ENCODE measurements around the gene VCL. TPM values are rescaled to one million over a fixed set of nuclear protein-coding genes. Genes with fewer than 3 reads are reported as not detected.

Gene VCL
- total and polyA plus RNA-seq, 2 of the 8 experiments (the other 6 are each of a cell fraction or from before 2014, with no cell fraction given): 119 to 377 TPM

DNA sequence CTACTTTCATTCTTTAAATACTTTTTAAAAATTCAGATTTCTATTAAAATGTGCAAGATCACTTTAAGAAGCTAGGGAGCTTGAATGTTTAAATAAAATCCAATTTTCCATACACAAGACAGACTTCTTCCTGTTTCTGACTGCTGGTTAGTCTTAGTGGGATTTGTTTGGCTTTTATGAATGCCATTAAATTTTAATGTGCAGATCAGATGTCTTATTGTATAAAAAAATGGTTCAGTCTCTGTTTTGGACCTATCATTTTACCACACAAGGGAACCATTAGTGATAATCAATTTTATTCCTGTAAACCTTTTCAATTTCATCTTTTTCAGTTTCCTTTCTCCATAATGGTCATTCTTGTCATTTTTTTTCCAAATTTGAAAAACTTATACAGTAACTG is 63.2 kb downstream of the VCL start (continued):
- TF ChIP-seq, protein P1, sequence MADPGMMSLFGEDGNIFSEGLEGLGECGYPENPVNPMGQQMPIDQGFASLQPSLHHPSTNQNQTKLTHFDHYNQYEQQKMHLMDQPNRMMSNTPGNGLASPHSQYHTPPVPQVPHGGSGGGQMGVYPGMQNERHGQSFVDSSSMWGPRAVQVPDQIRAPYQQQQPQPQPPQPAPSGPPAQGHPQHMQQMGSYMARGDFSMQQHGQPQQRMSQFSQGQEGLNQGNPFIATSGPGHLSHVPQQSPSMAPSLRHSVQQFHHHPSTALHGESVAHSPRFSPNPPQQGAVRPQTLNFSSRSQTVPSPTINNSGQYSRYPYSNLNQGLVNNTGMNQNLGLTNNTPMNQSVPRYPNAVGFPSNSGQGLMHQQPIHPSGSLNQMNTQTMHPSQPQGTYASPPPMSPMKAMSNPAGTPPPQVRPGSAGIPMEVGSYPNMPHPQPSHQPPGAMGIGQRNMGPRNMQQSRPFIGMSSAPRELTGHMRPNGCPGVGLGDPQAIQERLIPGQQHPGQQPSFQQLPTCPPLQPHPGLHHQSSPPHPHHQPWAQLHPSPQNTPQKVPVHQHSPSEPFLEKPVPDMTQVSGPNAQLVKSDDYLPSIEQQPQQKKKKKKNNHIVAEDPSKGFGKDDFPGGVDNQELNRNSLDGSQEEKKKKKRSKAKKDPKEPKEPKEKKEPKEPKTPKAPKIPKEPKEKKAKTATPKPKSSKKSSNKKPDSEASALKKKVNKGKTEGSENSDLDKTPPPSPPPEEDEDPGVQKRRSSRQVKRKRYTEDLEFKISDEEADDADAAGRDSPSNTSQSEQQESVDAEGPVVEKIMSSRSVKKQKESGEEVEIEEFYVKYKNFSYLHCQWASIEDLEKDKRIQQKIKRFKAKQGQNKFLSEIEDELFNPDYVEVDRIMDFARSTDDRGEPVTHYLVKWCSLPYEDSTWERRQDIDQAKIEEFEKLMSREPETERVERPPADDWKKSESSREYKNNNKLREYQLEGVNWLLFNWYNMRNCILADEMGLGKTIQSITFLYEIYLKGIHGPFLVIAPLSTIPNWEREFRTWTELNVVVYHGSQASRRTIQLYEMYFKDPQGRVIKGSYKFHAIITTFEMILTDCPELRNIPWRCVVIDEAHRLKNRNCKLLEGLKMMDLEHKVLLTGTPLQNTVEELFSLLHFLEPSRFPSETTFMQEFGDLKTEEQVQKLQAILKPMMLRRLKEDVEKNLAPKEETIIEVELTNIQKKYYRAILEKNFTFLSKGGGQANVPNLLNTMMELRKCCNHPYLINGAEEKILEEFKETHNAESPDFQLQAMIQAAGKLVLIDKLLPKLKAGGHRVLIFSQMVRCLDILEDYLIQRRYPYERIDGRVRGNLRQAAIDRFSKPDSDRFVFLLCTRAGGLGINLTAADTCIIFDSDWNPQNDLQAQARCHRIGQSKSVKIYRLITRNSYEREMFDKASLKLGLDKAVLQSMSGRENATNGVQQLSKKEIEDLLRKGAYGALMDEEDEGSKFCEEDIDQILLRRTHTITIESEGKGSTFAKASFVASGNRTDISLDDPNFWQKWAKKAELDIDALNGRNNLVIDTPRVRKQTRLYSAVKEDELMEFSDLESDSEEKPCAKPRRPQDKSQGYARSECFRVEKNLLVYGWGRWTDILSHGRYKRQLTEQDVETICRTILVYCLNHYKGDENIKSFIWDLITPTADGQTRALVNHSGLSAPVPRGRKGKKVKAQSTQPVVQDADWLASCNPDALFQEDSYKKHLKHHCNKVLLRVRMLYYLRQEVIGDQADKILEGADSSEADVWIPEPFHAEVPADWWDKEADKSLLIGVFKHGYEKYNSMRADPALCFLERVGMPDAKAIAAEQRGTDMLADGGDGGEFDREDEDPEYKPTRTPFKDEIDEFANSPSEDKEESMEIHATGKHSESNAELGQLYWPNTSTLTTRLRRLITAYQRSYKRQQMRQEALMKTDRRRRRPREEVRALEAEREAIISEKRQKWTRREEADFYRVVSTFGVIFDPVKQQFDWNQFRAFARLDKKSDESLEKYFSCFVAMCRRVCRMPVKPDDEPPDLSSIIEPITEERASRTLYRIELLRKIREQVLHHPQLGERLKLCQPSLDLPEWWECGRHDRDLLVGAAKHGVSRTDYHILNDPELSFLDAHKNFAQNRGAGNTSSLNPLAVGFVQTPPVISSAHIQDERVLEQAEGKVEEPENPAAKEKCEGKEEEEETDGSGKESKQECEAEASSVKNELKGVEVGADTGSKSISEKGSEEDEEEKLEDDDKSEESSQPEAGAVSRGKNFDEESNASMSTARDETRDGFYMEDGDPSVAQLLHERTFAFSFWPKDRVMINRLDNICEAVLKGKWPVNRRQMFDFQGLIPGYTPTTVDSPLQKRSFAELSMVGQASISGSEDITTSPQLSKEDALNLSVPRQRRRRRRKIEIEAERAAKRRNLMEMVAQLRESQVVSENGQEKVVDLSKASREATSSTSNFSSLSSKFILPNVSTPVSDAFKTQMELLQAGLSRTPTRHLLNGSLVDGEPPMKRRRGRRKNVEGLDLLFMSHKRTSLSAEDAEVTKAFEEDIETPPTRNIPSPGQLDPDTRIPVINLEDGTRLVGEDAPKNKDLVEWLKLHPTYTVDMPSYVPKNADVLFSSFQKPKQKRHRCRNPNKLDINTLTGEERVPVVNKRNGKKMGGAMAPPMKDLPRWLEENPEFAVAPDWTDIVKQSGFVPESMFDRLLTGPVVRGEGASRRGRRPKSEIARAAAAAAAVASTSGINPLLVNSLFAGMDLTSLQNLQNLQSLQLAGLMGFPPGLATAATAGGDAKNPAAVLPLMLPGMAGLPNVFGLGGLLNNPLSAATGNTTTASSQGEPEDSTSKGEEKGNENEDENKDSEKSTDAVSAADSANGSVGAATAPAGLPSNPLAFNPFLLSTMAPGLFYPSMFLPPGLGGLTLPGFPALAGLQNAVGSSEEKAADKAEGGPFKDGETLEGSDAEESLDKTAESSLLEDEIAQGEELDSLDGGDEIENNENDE (IDR thresholded peaks at IDR 0.05; ENCODE audit: insufficient replicate concordance, low read length): no peak

All from H1 (cell line).